OCI-LY7 (cell line): ENCODE data around the gene TMEM269. TPM values are rescaled to one million over a fixed set of nuclear protein-coding genes. Genes with fewer than 3 reads are reported as not detected.

Experiments
- BruUV-seq: library from RNA; stranded (reverse); fragments of 400-500 nt; replicated peaks from 2 replicates; lab custom pipeline; 2021; lab: Mats Ljungman, UMichigan
- CTCF ChIA-PET: fragments of 300-600 bp; sonication (Branson Sonifier 250); formaldehyde crosslinking; loops from one replicate; lab custom pipeline; 2022; ENCODE audit warnings: antibody characterized with exemption; ENCODE audit not compliant: unreplicated experiment; lab: Charles Lee
- POLR2A ChIA-PET: fragments of 300-600 bp; sonication (Branson Sonifier 250); formaldehyde crosslinking; loops from one replicate; lab custom pipeline; 2022; ENCODE audit warnings: antibody characterized with exemption; lab: Charles Lee
- DNase-seq: peaks from one replicate; pipeline ENCODE4 v3.0.0-alpha.2; 2015; ENCODE audit warnings: low spot score
- H2AFZ ChIP-seq: fragments of 200-600 bp; sonication (generic), shearing (Covaris generic); 2 replicates; pipeline ENCODE4 v1.6.1; 2014; ENCODE audit warnings: mild to moderate bottlenecking, antibody characterized with exemption, low read length, moderate library complexity
- H3K27ac ChIP-seq: fragments of 200-600 bp; sonication (generic); 2 replicates; pipeline ENCODE4 v1.5.1; 2014; ENCODE audit warnings: mixed run types, low read depth, mild to moderate bottlenecking, moderate library complexity, low read length, inconsistent platforms; ENCODE audit not compliant: poor library complexity, severe bottlenecking
- H3K36me3 ChIP-seq: fragments of 200-600 bp; sonication (generic); 2 replicates; pipeline ENCODE4 v1.6.1; 2014; ENCODE audit warnings: mild to moderate bottlenecking, antibody characterized with exemption, low read length, moderate library complexity, mixed read lengths; ENCODE audit not compliant: insufficient read depth
- H3K4me1 ChIP-seq: fragments of 200-600 bp; sonication (generic); 2 replicates; pipeline ENCODE4 v1.5.1; 2014; ENCODE audit warnings: mild to moderate bottlenecking, low read length; ENCODE audit not compliant: insufficient read depth, poor library complexity, severe bottlenecking
- H3K4me2 ChIP-seq: fragments of 200-600 bp; sonication (generic); 2 replicates; pipeline ENCODE4 v1.6.1; 2014; ENCODE audit warnings: mild to moderate bottlenecking, low read length
- H3K4me3 ChIP-seq: fragments of 200-600 bp; sonication (generic); 2 replicates; pipeline ENCODE4 v1.5.1; 2014; ENCODE audit warnings: mild to moderate bottlenecking, low read depth, low read length; ENCODE audit not compliant: poor library complexity, severe bottlenecking
- H3K79me2 ChIP-seq: fragments of 200-600 bp; sonication (generic); 2 replicates; pipeline ENCODE4 v1.6.1; 2016; ENCODE audit warnings: low read depth, mild to moderate bottlenecking, low read length, moderate library complexity, mixed read lengths; ENCODE audit not compliant: insufficient read depth
- H3K9me2 ChIP-seq: fragments of 200-600 bp; sonication (generic); 2 replicates; pipeline ENCODE4 v1.6.1; 2016; ENCODE audit warnings: mild to moderate bottlenecking, low read length, mixed read lengths; ENCODE audit not compliant: insufficient read depth
- H3K9me3 ChIP-seq: fragments of 200-600 bp; sonication (generic); 2 replicates; pipeline ENCODE4 v1.6.1; 2014; ENCODE audit warnings: mild to moderate bottlenecking, mixed run types, low read length, mixed read lengths
- H4K20me1 ChIP-seq: fragments of 200-600 bp; sonication (generic); 2 replicates; pipeline ENCODE4 v1.6.1; 2014; ENCODE audit warnings: mild to moderate bottlenecking, antibody characterized with exemption, low read length, moderate library complexity, mixed read lengths; ENCODE audit not compliant: insufficient read depth
- EZH2phosphoT487 ChIP-seq: fragments of 200-600 bp; sonication (generic); IDR thresholded peaks from 2 replicates; pipeline ENCODE4 v1.6.1; 2018; ENCODE audit warnings: low read depth, borderline replicate concordance, mild to moderate bottlenecking, mixed run types, antibody characterized with exemption, low read length, moderate library complexity, mixed read lengths
- intact Hi-C: fragments of 100-400 bp; cut with micrococcal nuclease; formaldehyde crosslinking; loops from one replicate; pipeline ENCODE4 v1.10.0; 2022; ENCODE audit not compliant: unreplicated experiment
- total RNA-seq, 2 experiments: library from RNA; depleted of rRNA in 1 of 2; stranded (reverse); fragments of >200 nt in 1 of 2; shearing (Covaris generic) in 1 of 2; gene quantifications; 2 replicates each; pipeline ENCODE4 v1.2.3, GENCODE V29; 2014 to 2022
- TF ChIP-seq, protein P1 (sequence below): fragments of 200-600 bp; sonication (generic); conservative IDR thresholded peaks from 2 replicates; pipeline ENCODE4 v1.5.1; 2014; ENCODE audit warnings: mild to moderate bottlenecking, antibody characterized with exemption, low read length, moderate library complexity, mixed read lengths

Gene TMEM269
- total RNA-seq, 2 experiments from 2014 or later, result 0.16 to 0.46 TPM

DNA sequence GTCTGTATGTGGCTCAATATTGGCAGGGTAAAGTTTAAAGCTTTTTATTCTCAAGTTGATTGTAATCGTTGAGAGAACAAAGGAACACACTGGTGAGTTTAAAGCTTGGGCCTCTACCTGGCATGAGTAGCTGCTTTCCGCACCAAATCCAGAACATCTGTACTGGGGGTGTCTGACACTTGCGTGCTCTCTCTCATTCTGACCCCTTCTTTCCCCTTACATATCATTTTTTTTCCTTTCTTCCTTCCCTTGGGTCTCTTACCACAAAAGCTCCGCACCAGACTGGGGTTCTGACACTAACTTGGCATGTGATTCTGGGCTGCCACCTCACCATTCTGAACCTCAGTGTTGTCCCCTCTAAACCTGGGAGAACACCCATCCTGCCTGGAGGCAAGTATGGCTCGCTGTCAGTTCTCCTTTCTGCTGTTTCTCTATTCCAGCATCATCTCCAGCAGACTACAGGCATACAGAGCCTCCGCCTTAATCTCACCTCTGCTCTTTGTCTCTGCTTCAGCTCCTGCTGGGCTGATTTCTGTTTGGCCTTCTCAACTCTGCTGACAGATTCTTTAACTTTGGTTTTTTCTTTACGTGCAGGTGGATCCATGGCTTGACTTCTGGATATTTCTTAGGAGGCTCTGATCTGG is 31.3 kb downstream of the TMEM269 start:
- CTCF ChIA-PET, result no interaction called here
- Histone ChIP-seq H3K9me3 (no peaks in the 10 kb centered on the region), H4K20me1 (no peaks in the 10 kb centered on the region), H3K36me3 (no peaks in the 10 kb centered on the region), H3K27ac (peak overlapping the region; percentile 18), H3K4me3 (peak overlapping the region; percentile 84), H3K79me2 (no peaks in the 10 kb centered on the region; the same call in 1 of the 2 replicates), H3K4me1 (peaks cover 21% of the 10 kb centered on the region), H3K9me2 (no peaks in the 10 kb centered on the region), H2AFZ (peak overlapping the region; percentile 80; the same call in 1 of the 2 replicates), H3K4me2 (peak overlapping the region; percentile 94)
- DNase-seq, result peak; percentile 3
- TF ChIP-seq, protein P1, sequence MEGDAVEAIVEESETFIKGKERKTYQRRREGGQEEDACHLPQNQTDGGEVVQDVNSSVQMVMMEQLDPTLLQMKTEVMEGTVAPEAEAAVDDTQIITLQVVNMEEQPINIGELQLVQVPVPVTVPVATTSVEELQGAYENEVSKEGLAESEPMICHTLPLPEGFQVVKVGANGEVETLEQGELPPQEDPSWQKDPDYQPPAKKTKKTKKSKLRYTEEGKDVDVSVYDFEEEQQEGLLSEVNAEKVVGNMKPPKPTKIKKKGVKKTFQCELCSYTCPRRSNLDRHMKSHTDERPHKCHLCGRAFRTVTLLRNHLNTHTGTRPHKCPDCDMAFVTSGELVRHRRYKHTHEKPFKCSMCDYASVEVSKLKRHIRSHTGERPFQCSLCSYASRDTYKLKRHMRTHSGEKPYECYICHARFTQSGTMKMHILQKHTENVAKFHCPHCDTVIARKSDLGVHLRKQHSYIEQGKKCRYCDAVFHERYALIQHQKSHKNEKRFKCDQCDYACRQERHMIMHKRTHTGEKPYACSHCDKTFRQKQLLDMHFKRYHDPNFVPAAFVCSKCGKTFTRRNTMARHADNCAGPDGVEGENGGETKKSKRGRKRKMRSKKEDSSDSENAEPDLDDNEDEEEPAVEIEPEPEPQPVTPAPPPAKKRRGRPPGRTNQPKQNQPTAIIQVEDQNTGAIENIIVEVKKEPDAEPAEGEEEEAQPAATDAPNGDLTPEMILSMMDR, result no peak
- TF ChIP-seq EZH2phosphoT487, result no peak
- POLR2A ChIA-PET, result interaction anchor here (0.6 to 2.6 kb wide), 4 partner anchors 9 to 129 kb away, joined by 3 to 18 read pairs (median 9); partner anchors contain the start of genes C1orf50, P3H1 and ZNF691
- TSS peak; percentile 69 for BruUV-seq
- intact Hi-C loops, result loop anchor here (2.0 kb wide), 1 partner anchor 31 kb away; the partner anchor contains the start of gene ZNF691

DNA sequence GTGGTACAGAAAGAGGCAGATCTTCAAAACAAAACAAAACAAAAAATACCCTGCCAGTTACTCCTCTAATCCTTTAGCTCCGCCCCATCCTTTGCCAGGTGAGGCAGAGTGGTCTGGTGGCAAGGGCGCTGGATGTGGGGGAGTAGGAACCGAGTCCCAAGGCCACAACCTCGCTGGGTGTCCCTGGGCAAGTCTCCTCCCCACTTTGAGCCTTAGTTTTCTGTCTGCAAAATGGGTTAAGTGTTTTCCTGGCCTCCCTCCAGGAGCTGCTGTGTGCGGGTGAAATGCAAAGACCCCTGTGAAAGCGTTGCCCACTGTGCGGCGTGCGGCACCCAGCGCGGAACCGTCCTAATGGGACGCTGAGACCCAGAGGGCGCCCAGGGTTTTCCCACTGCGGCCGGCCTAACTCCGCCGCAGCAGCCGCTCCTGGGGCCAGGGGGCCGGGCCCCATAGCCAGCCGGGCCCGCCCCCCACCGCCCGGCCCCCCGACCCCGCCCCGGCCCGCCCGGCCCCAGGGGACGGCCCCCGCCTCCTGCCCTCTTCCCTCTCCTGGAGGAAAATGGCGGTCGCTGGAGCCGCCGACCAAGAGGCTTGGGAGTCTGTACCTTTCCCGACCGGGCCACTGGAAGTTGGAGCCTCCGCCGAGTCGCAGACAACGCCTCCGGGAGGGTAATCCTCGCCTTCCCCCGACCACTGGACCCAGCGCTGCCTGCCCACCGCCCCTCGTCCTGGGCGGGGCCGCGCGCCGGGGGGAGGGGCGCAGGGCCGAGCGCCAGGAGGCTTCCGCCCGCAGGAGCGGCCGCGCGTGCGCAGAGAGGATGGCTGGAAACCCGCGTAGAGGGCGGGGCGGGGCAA is 32.0 kb downstream of the TMEM269 start, which contains the start of the genes ERMAP and SVBP:
Gene ERMAP, plus strand, starts transcription at position 538 of the 855 bp plus-strand sequence. CDS start 13,327 bp downstream, outside the sequence.
Gene SVBP, minus strand, starts transcription at position 813 of the 855 bp plus-strand sequence. CDS start 853 bp downstream, outside the sequence.
- BruUV-seq, result no TSS peak
- H3K79me2 ChIP-seq, result no peaks in the 10 kb centered on the region; the same call in 1 of the 2 replicates
- H2AFZ ChIP-seq, result peak within 1 kb of the TSS; percentile 80; the same call in 1 of the 2 replicates
- peak within 1 kb of the TSS; percentile 94 for H3K4me2 ChIP-seq
- peak within 1 kb of the TSS; percentile 57 for H3K27ac ChIP-seq
- ChIA-PET POLR2A (interaction anchor here (0.5 to 2.6 kb wide), 11 partner anchors 10 to 257 kb away, joined by 3 to 18 read pairs (median 4); partner anchors contain the start of genes C1orf50, P3H1 and ZNF691), CTCF (interaction anchor here (1.2 kb wide), 1 partner anchor 30 kb away, joined by 3 read pairs; the partner anchor contains the start of gene ZNF691)
- no peaks in the 10 kb centered on the region for H3K9me3 ChIP-seq
- DNase-seq, result peak; percentile 93
- H4K20me1 ChIP-seq, result no peaks in the 10 kb centered on the region
- no peaks in the 10 kb centered on the region for H3K9me2 ChIP-seq
- intact Hi-C loops, result loop anchor here (2.0 kb wide), 1 partner anchor 30 kb away; the partner anchor contains the start of gene ZNF691
- H3K36me3 ChIP-seq, result no peaks in the 10 kb centered on the region
- H3K4me1 ChIP-seq, result peaks cover 21% of the 10 kb centered on the region
- peak within 1 kb of the TSS; percentile 84 for H3K4me3 ChIP-seq
- no peak for TF ChIP-seq EZH2phosphoT487
- TF ChIP-seq, protein P1, result no peak; the same call in 1 of the 2 replicates
